Measurements from ENCODE around the gene MYLK.
"Not testable (repeated sequence)": the region's sequence is repeated elsewhere in the genome, so short reads cannot be mapped to it uniquely, and the experiment has no call there.

MYLK gene

GRCh38 chr3:123884203-123884831, at the start of gene MYLK:
TSS of gene MYLK (minus strand) at chr3:123884332. CDS start at chr3:123793841, 90,491 bp downstream.
- DNase-seq = peak; percentile 47

- no peak for DNase-seq
Measured at GRCh38 chr3:123930445-123930844, 46.3 kb upstream of the MYLK start.

GRCh38 chr3:123929325-123929724, 45.2 kb upstream of the MYLK start:
- DNase-seq = no peak

- DNase-seq = no peak
Measured at GRCh38 chr3:123926396-123926795, 42.3 kb upstream of the MYLK start.

GRCh38 chr3:123920868-123921267, 36.7 kb upstream of the MYLK start:
- no peak for DNase-seq

- DNase-seq = no peak
Measured at GRCh38 chr3:123920383-123920782, 36.3 kb upstream of the MYLK start.

GRCh38 chr3:123919353-123919752, 35.2 kb upstream of the MYLK start:
- DNase-seq = no peak

GRCh38 chr3:123914829-123915228, 30.7 kb upstream of the MYLK start:
- no peak for DNase-seq

- no peak for DNase-seq
Measured at GRCh38 chr3:123909785-123910184, 25.7 kb upstream of the MYLK start.

- DNase-seq = no peak
Measured at GRCh38 chr3:123907720-123908119, 23.6 kb upstream of the MYLK start.

- DNase-seq = no peak
Measured at GRCh38 chr3:123899300-123899865, 15.3 kb upstream of the MYLK start.

- DNase-seq = no peak
Measured at GRCh38 chr3:123893012-123893411, 8.9 kb upstream of the MYLK start.

GRCh38 chr3:123892195-123892594, 8.1 kb upstream of the MYLK start:
- DNase-seq = no peak

GRCh38 chr3:123890991-123891390, 6.9 kb upstream of the MYLK start:
- not testable (repeated sequence) for DNase-seq

GRCh38 chr3:123890162-123890561, 6.0 kb upstream of the MYLK start:
- not testable (repeated sequence) for DNase-seq

- no peak for DNase-seq
Measured at GRCh38 chr3:123884993-123885392, 861 bp upstream of the MYLK start.

- no peak for DNase-seq
Measured at GRCh38 chr3:123883701-123884202, 380 bp downstream of the MYLK start.

- no peak for DNase-seq
Measured at GRCh38 chr3:123883111-123883510, 1.0 kb downstream of the MYLK start.

- DNase-seq = no peak
Measured at GRCh38 chr3:123881771-123882170, 2.4 kb downstream of the MYLK start.

- DNase-seq = no peak
Measured at GRCh38 chr3:123880998-123881561, 3.1 kb downstream of the MYLK start.

- no peak for DNase-seq
Measured at GRCh38 chr3:123878807-123879206, 5.3 kb downstream of the MYLK start.

GRCh38 chr3:123877965-123878364, 6.2 kb downstream of the MYLK start:
- no peak for DNase-seq

- DNase-seq = no peak
Measured at GRCh38 chr3:123877466-123877865, 6.7 kb downstream of the MYLK start.

GRCh38 chr3:123876858-123877257, 7.3 kb downstream of the MYLK start:
- DNase-seq = no peak

GRCh38 chr3:123872621-123873020, 11.5 kb downstream of the MYLK start:
- DNase-seq = no peak
